ENCODE results near the gene ACTMAP.

DNA sequence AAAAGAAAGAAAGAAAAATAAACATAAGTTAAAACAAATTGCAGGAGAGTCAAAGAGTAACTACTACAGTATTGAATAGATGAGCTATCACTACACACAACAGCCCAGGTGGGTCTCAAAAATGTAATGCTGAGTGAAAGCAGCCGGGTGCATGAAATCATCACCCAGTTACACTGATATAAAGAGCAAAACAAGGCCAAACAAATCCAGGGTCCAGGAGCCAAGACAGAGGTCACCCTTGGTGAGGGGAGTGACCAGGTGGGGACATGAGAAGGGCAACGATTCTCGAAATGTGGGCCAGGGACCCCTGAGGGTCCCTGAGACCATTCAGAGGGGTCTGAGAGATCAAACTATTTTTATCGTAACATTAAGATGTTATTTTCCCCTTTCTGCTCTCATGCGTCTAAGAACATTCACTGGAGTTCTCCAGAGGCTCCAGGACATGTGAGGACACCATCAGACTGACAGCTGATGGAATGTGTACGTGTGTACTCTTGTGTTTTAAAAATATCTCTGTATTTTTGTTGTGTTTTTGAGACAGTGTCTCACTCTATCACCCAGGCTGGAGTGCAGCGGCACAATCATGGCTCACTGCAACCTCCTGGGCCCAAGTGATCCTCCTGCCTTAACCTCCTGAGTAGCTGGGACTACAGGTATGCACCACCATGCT, 44.2 kb downstream of the ACTMAP start:
- TF ChIP-seq SP1 (IDR thresholded peaks at IDR 0.05; ENCODE audit: low read depth, low read length) (no peak), EZH2 (IDR thresholded peaks at IDR 0.05; ENCODE audit: low read depth, low read length, severe bottlenecking) (no peak), EP300 (IDR thresholded peaks at IDR 0.05; ENCODE audit: borderline replicate concordance in 1 of 2, low read depth in 2 of 2, low read length in 2 of 2) (no peak), YY1 (IDR thresholded peaks at IDR 0.05; ENCODE audit: low read depth, low read length) (no peak), TEAD4 (IDR thresholded peaks at IDR 0.05; ENCODE audit: low read depth, low read length) (no peak), POU5F1 (IDR thresholded peaks at IDR 0.05; ENCODE audit: low read depth, low read length) (no peak), POLR2A (IDR thresholded peaks at IDR 0.05; ENCODE audit: control extremely low read depth in 1 of 2, low read depth in 2 of 2, low read length in 2 of 2) (no peak), SP4 (IDR thresholded peaks at IDR 0.05; ENCODE audit: low read length) (no peak), ZNF274 (IDR thresholded peaks at IDR 0.05; ENCODE audit: borderline replicate concordance, extremely low read depth, low read length) (no peak), RFX5 (IDR thresholded peaks at IDR 0.05; ENCODE audit: borderline replicate concordance, low read depth, low read length) (no peak)
- TF ChIP-seq, protein P1, sequence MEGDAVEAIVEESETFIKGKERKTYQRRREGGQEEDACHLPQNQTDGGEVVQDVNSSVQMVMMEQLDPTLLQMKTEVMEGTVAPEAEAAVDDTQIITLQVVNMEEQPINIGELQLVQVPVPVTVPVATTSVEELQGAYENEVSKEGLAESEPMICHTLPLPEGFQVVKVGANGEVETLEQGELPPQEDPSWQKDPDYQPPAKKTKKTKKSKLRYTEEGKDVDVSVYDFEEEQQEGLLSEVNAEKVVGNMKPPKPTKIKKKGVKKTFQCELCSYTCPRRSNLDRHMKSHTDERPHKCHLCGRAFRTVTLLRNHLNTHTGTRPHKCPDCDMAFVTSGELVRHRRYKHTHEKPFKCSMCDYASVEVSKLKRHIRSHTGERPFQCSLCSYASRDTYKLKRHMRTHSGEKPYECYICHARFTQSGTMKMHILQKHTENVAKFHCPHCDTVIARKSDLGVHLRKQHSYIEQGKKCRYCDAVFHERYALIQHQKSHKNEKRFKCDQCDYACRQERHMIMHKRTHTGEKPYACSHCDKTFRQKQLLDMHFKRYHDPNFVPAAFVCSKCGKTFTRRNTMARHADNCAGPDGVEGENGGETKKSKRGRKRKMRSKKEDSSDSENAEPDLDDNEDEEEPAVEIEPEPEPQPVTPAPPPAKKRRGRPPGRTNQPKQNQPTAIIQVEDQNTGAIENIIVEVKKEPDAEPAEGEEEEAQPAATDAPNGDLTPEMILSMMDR (IDR thresholded peaks at IDR 0.05; ENCODE audit: control extremely low read depth in 1 of 3, insufficient read depth in 1 of 3, low read depth in 1 of 3, low read length in 3 of 3): no peak
- TF ChIP-seq, protein P2, sequence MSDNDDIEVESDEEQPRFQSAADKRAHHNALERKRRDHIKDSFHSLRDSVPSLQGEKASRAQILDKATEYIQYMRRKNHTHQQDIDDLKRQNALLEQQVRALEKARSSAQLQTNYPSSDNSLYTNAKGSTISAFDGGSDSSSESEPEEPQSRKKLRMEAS (IDR thresholded peaks at IDR 0.05): no peak

Measured in H1 (cell line).